GM11168 (cell line): ENCODE results near the gene PCDHGA5.
"Not testable (repeated sequence)": the region's sequence is repeated elsewhere in the genome, so short reads cannot be mapped to it uniquely, and the experiment has no call there.

Experiments
- in situ Hi-C: fragments of 300-500 bp; cut with MboI; formaldehyde crosslinking; loops from one replicate; pipeline ENCODE4 v1.12.0; 2022; ENCODE audit warnings: low sequenced_read_pairs; ENCODE audit not compliant: unreplicated experiment

The PCDHGA5 gene

DNA sequence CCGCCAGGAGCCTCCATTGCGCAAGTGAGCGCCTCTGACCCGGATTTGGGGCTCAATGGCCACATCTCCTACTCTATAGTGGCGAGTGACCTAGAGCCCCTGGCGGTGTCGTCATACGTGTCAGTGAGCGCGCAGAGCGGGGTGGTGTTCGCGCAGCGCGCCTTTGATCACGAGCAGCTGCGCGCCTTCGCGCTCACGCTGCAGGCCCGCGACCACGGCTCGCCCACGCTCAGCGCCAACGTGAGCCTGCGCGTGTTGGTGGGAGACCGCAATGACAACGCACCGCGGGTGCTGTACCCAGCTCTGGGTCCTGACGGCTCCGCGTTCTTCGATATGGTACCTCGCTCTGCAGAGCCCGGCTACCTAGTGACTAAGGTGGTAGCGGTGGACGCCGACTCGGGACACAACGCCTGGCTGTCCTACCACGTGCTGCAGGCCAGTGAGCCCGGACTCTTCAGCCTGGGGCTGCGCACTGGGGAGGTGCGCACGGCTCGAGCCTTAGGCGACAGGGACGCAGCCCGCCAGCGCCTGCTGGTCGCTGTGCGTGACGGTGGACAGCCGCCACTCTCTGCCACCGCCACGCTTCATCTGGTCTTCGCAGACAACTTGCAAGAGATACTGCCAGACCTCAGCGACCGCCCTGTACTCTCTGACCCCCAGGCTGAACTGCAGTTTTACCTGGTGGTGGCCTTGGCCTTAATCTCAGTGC lies 45.8 kb downstream of the PCDHGA5 start:
- in situ Hi-C loops: loop anchor here (5.0 kb wide), 1 partner anchor 153 kb away; no protein-coding TSS in a partner anchor

GRCh38 chr5:141411575-141411974 lies 47.6 kb downstream of the PCDHGA5 start:
- in situ Hi-C loops: loop anchor here (5.0 kb wide), 1 partner anchor 151 kb away; no protein-coding TSS in a partner anchor

DNA sequence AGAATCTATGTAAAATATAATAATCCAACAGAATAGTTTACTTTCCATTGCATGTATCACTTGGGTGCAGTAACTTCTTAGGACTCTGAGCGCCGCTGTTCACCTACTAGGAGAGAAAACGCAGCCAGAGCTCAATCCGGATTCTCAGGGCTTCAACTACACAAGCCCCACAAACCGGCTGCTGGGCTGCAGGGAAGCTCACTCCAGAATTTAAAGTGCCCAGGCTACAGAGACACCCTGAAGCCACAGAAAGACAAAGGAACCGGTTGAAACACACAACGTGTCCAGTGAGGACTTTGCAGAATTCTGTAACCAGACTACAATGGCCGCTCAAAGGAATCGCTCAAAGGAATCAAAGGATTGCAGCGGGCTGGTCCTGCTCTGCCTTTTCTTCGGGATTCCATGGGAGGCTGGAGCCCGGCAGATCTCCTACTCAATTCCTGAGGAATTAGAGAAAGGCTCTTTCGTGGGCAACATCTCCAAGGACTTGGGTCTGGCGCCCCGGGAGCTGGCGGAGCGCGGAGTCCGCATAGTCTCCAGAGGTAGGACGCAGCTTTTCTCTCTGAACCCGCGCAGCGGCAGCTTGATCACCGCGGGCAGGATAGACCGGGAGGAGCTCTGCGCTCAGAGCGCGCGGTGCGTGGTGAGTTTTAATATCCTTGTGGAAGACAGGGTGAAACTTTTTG lies 49.0 kb downstream of the PCDHGA5 start, which contains the start of gene PCDHGA10:
Gene PCDHGA10, plus strand, starts transcription at position 134 of the 686 bp plus-strand sequence. Its CDS starts 189 bp downstream, at position 323.
- in situ Hi-C loops: loop anchor here (5.0 kb wide), 1 partner anchor 149 kb away; no protein-coding TSS in a partner anchor

DNA sequence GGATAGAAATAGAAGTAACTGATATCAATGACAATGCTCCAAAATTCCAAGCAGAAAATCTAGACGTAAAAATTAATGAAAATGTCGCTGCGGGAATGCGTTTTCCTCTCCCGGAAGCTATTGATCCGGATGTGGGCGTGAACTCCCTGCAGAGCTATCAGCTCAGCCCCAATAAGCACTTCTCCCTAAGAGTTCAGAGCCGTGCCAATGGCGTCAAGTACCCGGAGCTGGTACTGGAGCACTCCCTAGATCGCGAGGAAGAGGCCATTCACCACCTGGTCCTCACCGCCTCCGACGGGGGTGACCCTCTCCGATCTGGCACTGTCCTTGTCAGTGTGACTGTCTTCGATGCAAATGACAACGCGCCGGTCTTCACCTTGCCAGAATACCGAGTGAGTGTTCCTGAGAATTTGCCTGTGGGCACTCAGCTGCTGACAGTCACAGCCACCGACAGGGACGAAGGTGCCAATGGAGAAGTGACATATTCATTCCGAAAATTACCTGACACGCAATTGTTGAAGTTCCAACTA lies 49.6 kb downstream of the PCDHGA5 start:
- in situ Hi-C loops: loop anchor here (5.0 kb wide), 1 partner anchor 149 kb away; no protein-coding TSS in a partner anchor

DNA sequence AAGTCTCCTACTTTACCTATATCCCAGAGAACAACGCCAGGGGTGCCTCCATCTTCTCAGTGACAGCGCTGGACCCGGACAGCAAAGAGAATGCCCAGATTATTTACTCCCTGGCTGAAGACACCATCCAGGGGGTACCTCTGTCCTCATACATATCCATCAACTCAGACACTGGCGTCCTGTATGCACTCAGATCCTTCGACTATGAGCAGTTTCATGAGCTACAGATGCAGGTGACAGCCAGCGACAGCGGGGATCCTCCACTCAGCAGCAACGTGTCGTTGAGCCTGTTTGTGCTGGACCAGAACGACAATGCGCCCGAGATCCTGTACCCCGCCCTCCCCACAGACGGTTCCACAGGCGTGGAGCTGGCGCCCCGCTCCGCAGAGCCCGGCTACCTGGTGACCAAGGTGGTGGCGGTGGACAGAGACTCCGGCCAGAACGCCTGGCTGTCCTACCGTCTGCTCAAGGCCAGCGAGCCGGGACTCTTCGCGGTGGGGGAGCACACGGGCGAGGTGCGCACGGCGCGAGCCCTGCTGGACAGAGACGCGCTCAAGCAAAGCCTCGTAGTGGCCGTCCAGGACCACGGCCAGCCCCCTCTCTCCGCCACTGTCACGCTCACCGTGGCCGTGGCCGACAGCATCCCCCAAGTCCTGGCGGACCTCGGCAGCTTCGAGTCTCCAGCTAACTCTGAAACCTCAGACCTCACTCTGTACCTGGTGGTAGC lies 50.7 kb downstream of the PCDHGA5 start:
- in situ Hi-C loops: loop anchor here (5.0 kb wide), 1 partner anchor 148 kb away; no protein-coding TSS in a partner anchor

DNA sequence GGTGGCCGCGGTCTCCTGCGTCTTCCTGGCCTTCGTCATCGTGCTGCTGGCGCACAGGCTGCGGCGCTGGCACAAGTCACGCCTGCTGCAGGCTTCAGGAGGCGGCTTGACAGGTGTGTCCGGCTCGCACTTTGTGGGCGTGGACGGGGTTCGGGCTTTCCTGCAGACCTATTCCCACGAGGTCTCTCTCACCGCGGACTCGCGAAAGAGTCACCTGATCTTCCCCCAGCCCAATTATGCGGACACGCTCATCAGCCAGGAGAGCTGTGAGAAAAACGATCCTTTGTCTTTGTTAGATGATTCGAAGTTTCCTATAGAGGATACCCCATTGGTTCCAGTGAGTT lies 51.3 kb downstream of the PCDHGA5 start:
- in situ Hi-C loops: not testable (repeated sequence)
